SK-N-MC (cell line): ENCODE results near the gene TMEM54.

Experiments
- EZH2 ChIP-seq: fragments of 200-600 bp; sonication (generic); IDR thresholded peaks from one replicate; pipeline ENCODE4 v1.6.1; 2017; ENCODE audit warnings: antibody characterized with exemption
- FOXP2 ChIP-seq: optimal IDR thresholded peaks from 2 replicates; pipeline ENCODE3; 2011; ENCODE audit warnings: mild to moderate bottlenecking, moderate library complexity; ENCODE audit not compliant: insufficient read depth; ENCODE audit errors: extremely low read length, control extremely low read depth
- POLR2AphosphoS5 ChIP-seq: IDR thresholded peaks from 2 replicates; pipeline ENCODE4 v1.6.1; 2012; ENCODE audit warnings: mild to moderate bottlenecking, low read depth, low read length, borderline replicate concordance

GRCh38 chr1:32917521-32917920 is 16.3 kb upstream of the TMEM54 start:
- TF ChIP-seq EZH2 (no peak), POLR2AphosphoS5 (no peak), FOXP2 (no peak)
